GM23248 (cell line): ENCODE measurements around the gene LRRC49.

ENCODE experiments used
- EZH2 ChIP-seq: fragments of 200-600 bp; sonication (generic); IDR thresholded peaks from 2 replicates; pipeline ENCODE4 v1.6.1; 2018; ENCODE audit warnings: antibody characterized with exemption, mild to moderate bottlenecking; ENCODE audit not compliant: insufficient read depth, poor library complexity, severe bottlenecking
- EZH2phosphoT487 ChIP-seq: fragments of 200-600 bp; sonication (generic); IDR thresholded peaks from 2 replicates; pipeline ENCODE4 v1.6.1; 2018; ENCODE audit warnings: antibody characterized with exemption, moderate library complexity, mild to moderate bottlenecking, low read depth; ENCODE audit not compliant: insufficient read depth

- TF ChIP-seq EZH2 (no peak), EZH2phosphoT487 (no peak)
Observed at GRCh38 chr15:70922119-70922518, 29.5 kb downstream of the LRRC49 start.
